ENCODE data around the gene GTF2A1L.
"Not testable (repeated sequence)": the region's sequence is repeated elsewhere in the genome, so short reads cannot be mapped to it uniquely, and the experiment has no call there.

Gene GTF2A1L

DNA sequence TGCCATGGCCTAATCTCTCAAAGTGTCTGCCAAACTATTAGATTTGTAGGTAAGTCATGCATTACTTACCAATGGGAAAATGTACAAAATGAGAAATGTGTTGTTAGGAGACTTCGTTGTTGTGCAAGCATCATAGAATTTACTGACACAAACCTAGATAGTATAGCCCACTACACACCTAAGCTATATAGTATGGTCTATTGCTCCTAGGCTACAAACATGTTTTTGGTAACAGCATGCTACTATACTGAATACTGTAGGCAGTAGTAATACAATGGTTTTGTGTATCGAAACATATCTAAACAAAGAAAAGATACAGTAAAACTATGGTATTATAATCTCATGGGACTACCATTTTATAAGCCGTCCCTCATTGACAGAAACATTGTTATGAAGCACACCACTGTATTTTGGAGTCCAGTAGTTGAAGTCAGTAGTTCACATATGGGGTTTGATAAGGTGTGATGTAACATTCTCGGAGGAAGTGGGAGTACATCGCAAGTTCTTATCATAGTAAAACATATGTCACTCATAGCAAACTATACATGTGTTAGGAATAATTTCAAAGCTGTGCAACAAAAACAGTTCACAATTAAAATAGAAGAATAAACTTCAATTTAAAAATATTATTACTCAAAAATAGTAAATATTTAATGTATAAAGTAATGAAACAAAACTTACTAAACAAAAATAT is 12.0 kb upstream of the GTF2A1L start:
- no peak for TF ChIP-seq POLR2A (IDR thresholded peaks at IDR 0.05; ENCODE audit: low read depth, low read length)
- TF ChIP-seq POLR2AphosphoS5 (IDR thresholded peaks at IDR 0.05; ENCODE audit: low read depth, low read length), result no peak
- no peak for TF ChIP-seq TAF1 (IDR thresholded peaks at IDR 0.05; ENCODE audit: low read depth, low read length)
- TF ChIP-seq POU2F2 (IDR thresholded peaks at IDR 0.05; ENCODE audit: low read depth, low read length), result no peak
- no peak for DNase-seq (ENCODE audit: insufficient read length, low spot score)
- FAIRE-seq, result no peak

DNA sequence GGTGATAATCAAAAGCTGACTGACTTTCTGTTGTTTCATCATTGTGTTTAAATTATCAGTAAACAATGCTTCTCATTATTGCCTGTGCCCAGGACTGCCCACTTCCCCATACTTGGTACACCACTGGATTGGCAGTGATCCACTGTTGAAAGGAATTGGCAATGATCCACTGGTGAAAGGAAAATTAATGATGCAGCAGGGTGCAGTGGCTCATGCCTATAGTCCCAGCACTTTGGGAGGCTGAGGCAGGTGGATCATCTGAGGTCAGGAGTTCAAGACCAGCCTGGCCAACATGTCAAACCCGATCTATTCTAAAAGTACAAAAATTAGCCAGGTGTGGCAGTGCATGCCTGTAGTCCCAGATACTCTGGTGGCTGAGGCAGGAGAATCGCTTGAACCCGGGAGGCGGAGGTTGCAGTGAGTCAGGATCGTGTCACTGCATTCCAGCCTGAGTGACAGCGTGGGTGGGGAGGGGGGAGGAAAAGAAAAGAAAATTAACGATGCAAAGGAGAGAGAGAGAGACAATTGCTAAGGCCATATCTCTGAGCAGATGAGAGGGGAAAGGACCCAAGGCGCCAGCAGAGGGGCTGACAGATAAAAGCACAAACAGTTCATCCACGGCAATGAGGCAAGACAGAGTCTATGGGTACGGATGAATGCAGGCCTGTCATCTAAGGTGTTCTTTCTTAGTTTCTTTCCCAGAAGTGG is 10.2 kb upstream of the GTF2A1L start:
- TF ChIP-seq TAF1 (IDR thresholded peaks at IDR 0.05; ENCODE audit: low read depth, low read length) (no peak), PAX5 (IDR thresholded peaks at IDR 0.05; ENCODE audit: insufficient read depth, low read length, severe bottlenecking) (no peak), POU2F2 (IDR thresholded peaks at IDR 0.05; ENCODE audit: low read depth, low read length) (no peak), POLR2A (IDR thresholded peaks at IDR 0.05; ENCODE audit: low read depth, low read length) (no peak), SPI1 (IDR thresholded peaks at IDR 0.05; ENCODE audit: low read depth, low read length) (no peak), POLR2AphosphoS5 (IDR thresholded peaks at IDR 0.05; ENCODE audit: low read depth, low read length) (no peak)
- DNase-seq (ENCODE audit: insufficient read length, low spot score) (no peak), FAIRE-seq (no peak)

DNA sequence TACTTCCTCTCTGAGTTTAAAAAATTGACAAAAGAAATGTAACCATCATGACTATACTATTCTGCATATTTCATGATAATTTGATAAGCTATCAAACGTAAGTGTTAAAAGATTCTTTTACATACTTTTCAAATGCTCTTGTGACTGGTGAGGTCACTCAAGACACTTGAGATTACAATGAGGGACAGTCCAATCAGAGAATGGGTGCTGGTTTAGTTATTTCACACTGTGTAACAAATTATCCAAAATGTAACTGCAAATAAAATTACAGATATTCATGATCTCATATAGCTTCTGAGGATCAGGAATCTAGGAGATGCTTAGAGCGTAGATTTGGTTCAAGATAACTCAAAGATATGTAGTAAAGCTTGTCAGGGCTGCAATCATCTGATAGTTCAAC is 4.4 kb upstream of the GTF2A1L start:
- TF ChIP-seq PAX5 (IDR thresholded peaks at IDR 0.05; ENCODE audit: insufficient read depth, low read length, severe bottlenecking) (no peak), POLR2A (IDR thresholded peaks at IDR 0.05; ENCODE audit: low read depth, low read length) (no peak), TAF1 (IDR thresholded peaks at IDR 0.05; ENCODE audit: low read depth, low read length) (no peak), POLR2AphosphoS5 (IDR thresholded peaks at IDR 0.05; ENCODE audit: low read depth, low read length) (no peak)
- FAIRE-seq (no peak), DNase-seq (ENCODE audit: insufficient read length, low spot score) (no peak)

DNA sequence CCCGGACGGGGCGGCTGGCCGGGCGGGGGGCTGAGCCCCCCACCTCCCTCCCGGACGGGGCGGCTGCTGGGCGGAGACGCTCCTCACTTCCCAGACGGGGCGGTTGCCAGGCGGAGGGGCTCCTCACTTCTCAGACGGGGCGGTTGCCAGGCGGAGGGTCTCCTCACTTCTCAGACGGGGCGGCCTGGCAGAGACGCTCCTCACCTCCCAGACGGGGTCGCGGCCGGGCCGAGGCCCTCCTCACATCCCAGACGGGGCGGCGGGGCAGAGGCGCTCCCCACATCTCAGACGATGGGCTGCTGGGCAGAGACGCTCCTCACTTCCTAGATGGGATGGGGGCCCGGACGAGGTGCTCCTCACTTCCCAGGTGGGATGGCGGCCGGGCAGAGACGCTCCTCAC is 3.1 kb upstream of the GTF2A1L start:
- FAIRE-seq; DNase-seq (ENCODE audit: insufficient read length, low spot score): not testable (repeated sequence)

DNA sequence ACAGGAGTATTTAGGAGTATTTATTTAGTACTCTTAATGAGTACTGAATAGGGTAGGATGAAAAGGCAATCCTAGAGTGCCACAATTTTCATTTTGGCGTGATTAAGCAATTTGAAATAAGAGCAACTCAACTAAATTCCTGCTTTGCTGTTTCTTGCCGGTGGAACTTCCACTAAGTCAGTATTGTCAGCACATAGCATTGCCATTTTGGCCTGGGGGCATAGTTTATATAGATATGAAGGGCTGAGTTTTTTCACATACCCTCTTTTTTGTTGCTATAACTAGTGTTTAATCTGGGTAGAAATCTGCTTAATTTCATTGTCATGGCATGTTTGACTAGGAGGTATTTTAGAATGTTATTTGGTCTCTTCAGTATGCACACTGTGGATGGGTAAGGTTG is 1.9 kb downstream of the GTF2A1L start:
- DNase-seq (ENCODE audit: insufficient read length, low spot score) (no peak), FAIRE-seq (no peak)
- no peak for TF ChIP-seq POLR2A (IDR thresholded peaks at IDR 0.05; ENCODE audit: low read depth, low read length)
- TF ChIP-seq POU2F2 (IDR thresholded peaks at IDR 0.05; ENCODE audit: low read depth, low read length), result no peak
- TF ChIP-seq PAX5 (IDR thresholded peaks at IDR 0.05; ENCODE audit: insufficient read depth, low read length, severe bottlenecking), result no peak
- no peak for TF ChIP-seq POLR2AphosphoS5 (IDR thresholded peaks at IDR 0.05; ENCODE audit: low read depth, low read length)
- no peak for TF ChIP-seq SPI1 (IDR thresholded peaks at IDR 0.05; ENCODE audit: low read depth, low read length)
- TF ChIP-seq TAF1 (IDR thresholded peaks at IDR 0.05; ENCODE audit: low read depth, low read length), result no peak

DNA sequence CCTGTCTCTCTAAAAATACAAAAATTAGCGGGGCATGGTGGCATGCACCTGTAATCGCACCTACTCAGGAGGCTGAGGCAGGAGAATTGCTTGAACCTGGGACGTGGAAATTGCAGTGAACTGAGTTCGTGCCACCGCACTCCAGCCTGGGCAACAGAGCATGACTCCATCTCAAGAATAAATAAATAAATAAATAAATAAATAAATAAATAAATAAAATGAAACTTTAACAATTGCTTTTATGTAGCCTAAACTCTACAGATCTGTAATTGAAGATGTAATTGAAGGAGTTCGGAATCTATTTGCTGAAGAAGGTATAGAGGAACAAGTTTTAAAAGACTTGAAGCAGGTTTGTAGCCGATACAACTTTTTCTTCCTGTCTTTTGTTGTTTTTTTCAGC is 2.9 kb downstream of the GTF2A1L start:
- FAIRE-seq (no peak), DNase-seq (ENCODE audit: insufficient read length, low spot score) (no peak)
- TF ChIP-seq TAF1 (IDR thresholded peaks at IDR 0.05; ENCODE audit: low read depth, low read length) (no peak), PAX5 (IDR thresholded peaks at IDR 0.05; ENCODE audit: insufficient read depth, low read length, severe bottlenecking) (no peak), POLR2A (IDR thresholded peaks at IDR 0.05; ENCODE audit: low read depth, low read length) (no peak), POU2F2 (IDR thresholded peaks at IDR 0.05; ENCODE audit: low read depth, low read length) (no peak), POLR2AphosphoS5 (IDR thresholded peaks at IDR 0.05; ENCODE audit: low read depth, low read length) (no peak), SPI1 (IDR thresholded peaks at IDR 0.05; ENCODE audit: low read depth, low read length) (no peak)

DNA sequence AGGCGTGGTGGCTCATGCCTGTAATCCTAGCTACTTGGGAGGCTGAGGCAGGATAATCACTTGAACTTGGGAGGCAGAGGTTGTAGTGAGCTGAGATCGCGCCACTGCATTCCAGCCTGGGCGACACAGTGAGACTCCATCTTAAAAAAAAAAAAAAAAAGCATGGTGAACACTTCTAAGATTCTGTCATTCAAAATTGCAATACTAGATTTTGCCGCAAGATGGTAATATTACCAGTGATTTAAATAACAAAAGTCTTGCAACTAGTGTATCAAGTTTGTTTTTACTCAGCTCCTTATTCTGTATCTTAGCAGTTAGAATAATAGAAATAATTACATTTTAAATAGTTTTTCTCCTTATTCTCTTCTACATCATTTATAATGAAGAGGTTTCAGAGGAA is 5.0 kb downstream of the GTF2A1L start:
- not testable (repeated sequence) for FAIRE-seq; DNase-seq (ENCODE audit: insufficient read length, low spot score)

DNA sequence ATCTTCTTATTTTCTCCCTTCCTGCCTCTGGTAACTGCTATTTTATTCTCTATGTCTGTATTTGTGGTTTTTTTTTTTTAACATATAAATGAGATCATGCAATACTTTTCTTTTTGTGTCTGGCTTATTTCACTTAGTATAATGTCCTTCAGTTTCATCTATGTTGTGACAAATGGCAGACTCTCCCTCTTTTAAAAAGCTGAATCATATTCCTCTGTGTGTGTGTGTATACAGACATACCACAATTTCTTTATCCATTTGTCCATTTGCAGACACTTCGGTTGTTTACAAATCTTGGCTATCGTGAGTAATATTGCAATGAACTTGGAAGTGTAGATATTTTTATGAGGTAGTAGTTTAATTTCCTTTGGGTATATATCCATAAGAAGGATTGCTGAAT is 7.0 kb downstream of the GTF2A1L start:
- no peak for FAIRE-seq
- TF ChIP-seq POU2F2 (IDR thresholded peaks at IDR 0.05; ENCODE audit: low read depth, low read length) (no peak), SPI1 (IDR thresholded peaks at IDR 0.05; ENCODE audit: low read depth, low read length) (no peak), PAX5 (IDR thresholded peaks at IDR 0.05; ENCODE audit: insufficient read depth, low read length, severe bottlenecking) (no peak), POLR2A (IDR thresholded peaks at IDR 0.05; ENCODE audit: low read depth, low read length) (no peak), TAF1 (IDR thresholded peaks at IDR 0.05; ENCODE audit: low read depth, low read length) (no peak)
- DNase-seq (ENCODE audit: insufficient read length, low spot score), result no peak

DNA sequence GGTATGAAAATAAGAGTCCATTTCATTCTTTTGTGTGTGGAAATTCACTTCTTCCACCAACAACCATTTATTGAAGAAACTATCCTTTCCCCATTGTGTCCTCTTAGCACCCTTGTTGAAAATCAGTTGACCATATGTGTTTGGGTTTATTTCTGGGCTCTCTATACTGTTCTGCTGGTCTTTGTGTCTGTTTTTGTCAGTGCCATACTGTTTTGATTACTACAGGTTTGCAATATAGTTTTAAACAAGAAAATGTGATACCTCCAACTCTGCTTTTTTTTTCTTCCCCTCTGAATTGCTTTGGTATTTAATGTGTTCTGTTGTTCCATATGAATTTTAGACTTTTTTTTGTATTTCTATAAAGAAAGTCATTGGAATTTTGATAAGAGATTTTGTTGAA is 8.4 kb downstream of the GTF2A1L start:
- no peak for FAIRE-seq
- TF ChIP-seq POU2F2 (IDR thresholded peaks at IDR 0.05; ENCODE audit: low read depth, low read length) (no peak), PAX5 (IDR thresholded peaks at IDR 0.05; ENCODE audit: insufficient read depth, low read length, severe bottlenecking) (no peak), POLR2AphosphoS5 (IDR thresholded peaks at IDR 0.05; ENCODE audit: low read depth, low read length) (no peak), TAF1 (IDR thresholded peaks at IDR 0.05; ENCODE audit: low read depth, low read length) (no peak), POLR2A (IDR thresholded peaks at IDR 0.05; ENCODE audit: low read depth, low read length) (no peak), SPI1 (IDR thresholded peaks at IDR 0.05; ENCODE audit: low read depth, low read length) (no peak)

DNA sequence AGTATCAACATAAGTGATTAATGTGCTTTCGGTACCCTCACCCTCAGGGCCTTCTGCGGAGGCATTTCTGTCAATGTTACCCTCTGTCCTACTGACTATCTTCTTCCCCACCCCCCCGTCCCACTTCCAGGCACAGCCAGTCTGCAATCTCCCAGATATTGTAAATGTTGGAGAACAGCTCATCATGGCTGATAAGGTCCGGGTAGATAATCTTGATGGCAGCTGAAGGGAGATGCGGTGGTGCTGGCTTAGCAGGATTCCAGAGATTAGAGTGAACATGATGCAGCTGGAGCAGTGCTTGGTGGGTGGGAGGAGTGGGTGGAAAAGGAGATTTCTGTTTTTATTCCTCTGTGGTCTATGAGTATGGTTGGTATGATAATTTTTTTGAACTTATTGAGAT is 15.5 kb downstream of the GTF2A1L start:
- DNase-seq (ENCODE audit: insufficient read length, low spot score) (no peak), FAIRE-seq (no peak)
- no peak for TF ChIP-seq POLR2AphosphoS5 (IDR thresholded peaks at IDR 0.05; ENCODE audit: low read depth, low read length)
- no peak for TF ChIP-seq TAF1 (IDR thresholded peaks at IDR 0.05; ENCODE audit: low read depth, low read length)
- TF ChIP-seq POLR2A (IDR thresholded peaks at IDR 0.05; ENCODE audit: low read depth, low read length), result no peak
- TF ChIP-seq SPI1 (IDR thresholded peaks at IDR 0.05; ENCODE audit: low read depth, low read length), result no peak
- TF ChIP-seq POU2F2 (IDR thresholded peaks at IDR 0.05; ENCODE audit: low read depth, low read length), result no peak
- TF ChIP-seq PAX5 (IDR thresholded peaks at IDR 0.05; ENCODE audit: insufficient read depth, low read length, severe bottlenecking), result no peak

More for the DNA sequence above, 8.4 kb downstream of the GTF2A1L start:
- no peak for DNase-seq (ENCODE audit: insufficient read length, low spot score)

Data from GM12891 (cell line).